Activated naive CD8-positive, alpha-beta T cell treated with anti-CD3 and anti-CD28 coated beads, Interleukin-2, amount 50 U/mL, for 24 hours (primary cell): ENCODE measurements around the gene KIFC1.
A peak's percentile ranks its signal among the peaks of the same experiment; 100 is the strongest.
"Not testable (repeated sequence)": the region's sequence is repeated elsewhere in the genome, so short reads cannot be mapped to it uniquely, and the experiment has no call there.

Experiments used
- ATAC-seq: fragments of 150-1000 bp; cut with Tn5 transposase; one replicate; pipeline ENCODE4 v1.10.0; 2021
- DNase-seq: peaks from one replicate; pipeline ENCODE4 v3.0.0; 2021
- H3K27ac Mint-ChIP-seq: one replicate; pipeline ENCODE4 v1.8.0; 2021; ENCODE audit warnings: mild to moderate bottlenecking, mixed read lengths
- H3K27me3 Mint-ChIP-seq: one replicate; pipeline ENCODE4 v1.8.0; 2021; ENCODE audit warnings: mixed read lengths
- H3K36me3 Mint-ChIP-seq: one replicate; pipeline ENCODE4 v1.8.0; 2021; ENCODE audit warnings: low read depth, mixed read lengths
- H3K4me1 Mint-ChIP-seq: one replicate; pipeline ENCODE4 v1.8.0; 2021; ENCODE audit warnings: mixed read lengths
- H3K4me3 Mint-ChIP-seq: one replicate; pipeline ENCODE4 v1.8.0; 2021; ENCODE audit warnings: mild to moderate bottlenecking, moderate library complexity, mixed read lengths
- H3K9me3 Mint-ChIP-seq: one replicate; pipeline ENCODE4 v1.8.0; 2021; ENCODE audit warnings: mixed read lengths

KIFC1 gene

GRCh38 chr6:33391278-33391921 is at the start of gene KIFC1:
Gene KIFC1 (plus strand): TSS chr6:33391823. CDS start chr6:33391986, 163 bp downstream.
- peak; percentile 93 for ATAC-seq
- no peaks in the 10 kb centered on the region for H3K27me3 Mint-ChIP-seq
- peak within 1 kb of the TSS; percentile 94 for H3K4me3 Mint-ChIP-seq

GRCh38 chr6:33343606-33343952 is 48.0 kb upstream of the KIFC1 start:
- Mint-ChIP-seq H3K27ac (peak overlapping the region; percentile 67), H3K4me3 (peak overlapping the region; percentile 71), H3K4me1 (peaks cover 30% of the 10 kb centered on the region)
- H3K27me3 Mint-ChIP-seq, H3K9me3 Mint-ChIP-seq, H3K36me3 Mint-ChIP-seq, DNase-seq, ATAC-seq: not testable (repeated sequence)

More at GRCh38 chr6:33391278-33391921, at the start of gene KIFC1:
- peak; percentile 99 for DNase-seq
- no peaks in the 10 kb centered on the region for H3K9me3 Mint-ChIP-seq
- H3K27ac Mint-ChIP-seq = peak within 1 kb of the TSS; percentile 95
- H3K4me1 Mint-ChIP-seq = peaks cover 41% of the 10 kb centered on the region
- H3K36me3 Mint-ChIP-seq = peaks cover 30% of the 10 kb centered on the region

- Mint-ChIP-seq H3K36me3 (no peaks in the 10 kb centered on the region), H3K27me3 (no peaks in the 10 kb centered on the region), H3K9me3 (no peaks in the 10 kb centered on the region), H3K27ac (peak overlapping the region; percentile 67), H3K4me1 (peaks cover 30% of the 10 kb centered on the region), H3K4me3 (peak overlapping the region; percentile 71)
- ATAC-seq (peak; percentile 77), DNase-seq (peak; percentile 24)
These were observed 47.5 kb upstream of the KIFC1 start for GRCh38 chr6:33343953-33344611.

GRCh38 chr6:33344701-33345697 is 46.6 kb upstream of the KIFC1 start:
- DNase-seq = peak; percentile 46
- peak; percentile 39 for ATAC-seq
- H3K27me3 Mint-ChIP-seq = no peaks in the 10 kb centered on the region
- H3K4me3 Mint-ChIP-seq = peak overlapping the region; percentile 71
- peak overlapping the region; percentile 73 for H3K27ac Mint-ChIP-seq
- no peaks in the 10 kb centered on the region for H3K9me3 Mint-ChIP-seq
- H3K4me1 Mint-ChIP-seq = peaks cover 28% of the 10 kb centered on the region
- no peaks in the 10 kb centered on the region for H3K36me3 Mint-ChIP-seq

GRCh38 chr6:33346972-33347371 is 44.7 kb upstream of the KIFC1 start:
- not testable (repeated sequence) for H3K27me3 Mint-ChIP-seq, H3K27ac Mint-ChIP-seq, H3K36me3 Mint-ChIP-seq, H3K4me3 Mint-ChIP-seq, ATAC-seq, H3K9me3 Mint-ChIP-seq, DNase-seq
- peaks cover 25% of the 10 kb centered on the region for H3K4me1 Mint-ChIP-seq

- H3K36me3 Mint-ChIP-seq = no peaks in the 10 kb centered on the region
- DNase-seq (no peak), ATAC-seq (no peak)
- no peak overlapping the region for H3K4me3 Mint-ChIP-seq
- H3K4me1 Mint-ChIP-seq = peaks cover 25% of the 10 kb centered on the region
- H3K27ac Mint-ChIP-seq = no peak overlapping the region
- no peaks in the 10 kb centered on the region for H3K9me3 Mint-ChIP-seq
- H3K27me3 Mint-ChIP-seq = no peaks in the 10 kb centered on the region
These were observed 43.8 kb upstream of the KIFC1 start for GRCh38 chr6:33347816-33348215.

- not testable (repeated sequence) for H3K4me3 Mint-ChIP-seq, H3K27me3 Mint-ChIP-seq, DNase-seq, H3K9me3 Mint-ChIP-seq, ATAC-seq, H3K36me3 Mint-ChIP-seq, H3K4me1 Mint-ChIP-seq, H3K27ac Mint-ChIP-seq
These were observed 35.8 kb upstream of the KIFC1 start for GRCh38 chr6:33355860-33356259.

- H3K27ac Mint-ChIP-seq = no peak overlapping the region
- no peaks in the 10 kb centered on the region for H3K36me3 Mint-ChIP-seq
- DNase-seq (no peak), ATAC-seq (no peak)
- H3K4me1 Mint-ChIP-seq = no peaks in the 10 kb centered on the region
- H3K4me3 Mint-ChIP-seq = no peak overlapping the region
- H3K27me3 Mint-ChIP-seq = no peaks in the 10 kb centered on the region
- no peaks in the 10 kb centered on the region for H3K9me3 Mint-ChIP-seq
These were observed 35.3 kb upstream of the KIFC1 start for GRCh38 chr6:33356295-33356694.

- not testable (repeated sequence) for DNase-seq, H3K4me3 Mint-ChIP-seq, ATAC-seq, H3K27ac Mint-ChIP-seq, H3K4me1 Mint-ChIP-seq, H3K9me3 Mint-ChIP-seq, H3K27me3 Mint-ChIP-seq, H3K36me3 Mint-ChIP-seq
These were observed 34.3 kb upstream of the KIFC1 start for GRCh38 chr6:33357160-33357871.

GRCh38 chr6:33359331-33359730 is 32.3 kb upstream of the KIFC1 start:
- Mint-ChIP-seq H3K4me1 (no peaks in the 10 kb centered on the region), H3K9me3 (no peaks in the 10 kb centered on the region), H3K27ac (no peak overlapping the region), H3K4me3 (no peak overlapping the region), H3K27me3 (no peaks in the 10 kb centered on the region), H3K36me3 (no peaks in the 10 kb centered on the region)
- no peak for ATAC-seq
- DNase-seq = no peak

GRCh38 chr6:33363486-33363885 is 28.1 kb upstream of the KIFC1 start:
- H3K4me1 Mint-ChIP-seq, DNase-seq, H3K9me3 Mint-ChIP-seq, H3K36me3 Mint-ChIP-seq, H3K27me3 Mint-ChIP-seq, H3K27ac Mint-ChIP-seq, H3K4me3 Mint-ChIP-seq, ATAC-seq: not testable (repeated sequence)

GRCh38 chr6:33364475-33365205 is 27.0 kb upstream of the KIFC1 start:
- not testable (repeated sequence) for H3K27ac Mint-ChIP-seq, H3K27me3 Mint-ChIP-seq, H3K4me3 Mint-ChIP-seq, ATAC-seq, H3K9me3 Mint-ChIP-seq, H3K4me1 Mint-ChIP-seq, DNase-seq, H3K36me3 Mint-ChIP-seq

- H3K27me3 Mint-ChIP-seq, H3K27ac Mint-ChIP-seq, H3K4me3 Mint-ChIP-seq, H3K36me3 Mint-ChIP-seq, DNase-seq, H3K9me3 Mint-ChIP-seq, H3K4me1 Mint-ChIP-seq, ATAC-seq: not testable (repeated sequence)
These were observed 26.2 kb upstream of the KIFC1 start for GRCh38 chr6:33365206-33365971.
